ENCODE measurements around the gene HOXB1.

DNA sequence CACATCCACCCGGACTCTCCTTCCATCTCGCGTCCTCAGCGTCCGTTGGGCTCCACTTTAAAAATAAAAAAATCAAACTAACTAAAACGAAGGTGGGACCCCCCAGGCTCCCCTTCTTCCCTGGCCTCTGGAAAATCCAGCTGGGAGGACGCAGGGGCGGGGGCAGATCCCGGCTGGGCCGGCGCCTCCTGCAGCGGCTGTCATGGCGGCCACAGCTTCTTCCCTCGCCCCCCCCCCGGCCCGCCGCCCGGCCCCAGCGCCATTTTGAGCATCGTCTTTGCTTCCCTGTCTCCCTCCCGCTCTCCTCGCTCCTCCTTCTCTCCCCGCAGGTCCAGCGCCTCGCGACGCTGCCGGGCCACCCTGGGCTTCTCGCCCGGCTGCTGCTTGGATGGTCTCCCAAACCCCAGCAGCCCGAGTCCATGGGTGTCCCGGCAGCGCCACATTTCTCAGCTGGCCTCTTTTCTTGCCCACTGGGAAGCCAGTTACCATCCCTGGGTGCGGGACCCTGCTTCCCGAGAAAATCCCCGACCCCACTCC is 10.8 kb upstream of the HOXB1 start:
- TF ChIP-seq L3MBTL2 (conservative IDR thresholded peaks at IDR 0.05), result no peak
- no peak for TF ChIP-seq ARNT (IDR thresholded peaks at IDR 0.05)
- no peak for TF ChIP-seq FOXM1 (IDR thresholded peaks at IDR 0.05; ENCODE audit: borderline replicate concordance)
- no peak for TF ChIP-seq BHLHE40 (IDR thresholded peaks at IDR 0.05; ENCODE audit: borderline replicate concordance)

Data from HEK293T (cell line).